GM23338 (cell line): ENCODE results near the gene EXOC6B. TPM values are rescaled to one million over a fixed set of nuclear protein-coding genes. Genes with fewer than 3 reads are reported as not detected.

Experiments
- ATAC-seq: fragments of 200-7000 bp; cut with Tn5 transposase; 3 replicates; pipeline ENCODE4 v1.9.1; 2020
- DNase-seq: peaks from one replicate; pipeline ENCODE4 v3.0.0-alpha.2; 2015; ENCODE audit warnings: low spot score
- H2AFZ ChIP-seq: fragments of 200-600 bp; sonication (generic); 2 replicates; pipeline ENCODE4 v1.8.0; 2016; ENCODE audit warnings: antibody characterized with exemption, mild to moderate bottlenecking, moderate library complexity
- H3F3A ChIP-seq: fragments of 200-600 bp; sonication (generic); replicated peaks from 2 replicates; pipeline ENCODE4 v1.8.0; 2017; ENCODE audit warnings: antibody characterized with exemption, mixed run types, low read depth
- H3K27ac ChIP-seq: fragments of 200-600 bp; sonication (generic); 2 replicates; pipeline ENCODE4 v1.6.1; 2016; ENCODE audit warnings: low read depth
- H3K27me3 ChIP-seq: fragments of 200-600 bp; sonication (generic); 2 replicates; pipeline ENCODE4 v1.8.0; 2016; ENCODE audit warnings: mild to moderate bottlenecking, mixed run types, moderate library complexity; ENCODE audit not compliant: insufficient read depth
- H3K36me3 ChIP-seq: fragments of 200-600 bp; sonication (generic); 2 replicates; pipeline ENCODE4 v1.8.0; 2016; ENCODE audit warnings: mild to moderate bottlenecking; ENCODE audit not compliant: insufficient read depth
- H3K4me1 ChIP-seq: fragments of 200-600 bp; sonication (generic); 2 replicates; pipeline ENCODE4 v1.8.0; 2016; ENCODE audit warnings: mild to moderate bottlenecking, moderate library complexity; ENCODE audit not compliant: insufficient read depth
- H3K4me2 ChIP-seq: fragments of 200-600 bp; sonication (generic); 2 replicates; pipeline ENCODE4 v1.7.1; 2017; ENCODE audit warnings: mixed run types
- H3K4me3 ChIP-seq: fragments of 200-600 bp; sonication (generic); 2 replicates; pipeline ENCODE4 v1.6.1; 2016; ENCODE audit warnings: mixed run types
- H3K79me2 ChIP-seq: fragments of 200-600 bp; sonication (generic); replicated peaks from 2 replicates; pipeline ENCODE4 v1.8.0; 2017; ENCODE audit warnings: mild to moderate bottlenecking; ENCODE audit not compliant: insufficient read depth
- H3K9me2 ChIP-seq: fragments of 200-600 bp; sonication (generic); 2 replicates; pipeline ENCODE4 v1.8.0; 2017; ENCODE audit not compliant: insufficient read depth
- H4K20me1 ChIP-seq: fragments of 200-600 bp; sonication (generic); replicated peaks from 2 replicates; pipeline ENCODE4 v1.8.0; 2017; ENCODE audit warnings: mild to moderate bottlenecking; ENCODE audit not compliant: insufficient read depth
- H3K27ac Mint-ChIP-seq: 2 replicates; pipeline ENCODE4 v1.8.0; 2020; ENCODE audit warnings: inconsistent platforms, mild to moderate bottlenecking, moderate library complexity, mixed read lengths
- H3K27me3 Mint-ChIP-seq: 3 replicates; pipeline ENCODE4 v1.8.0; 2022; ENCODE audit warnings: low read depth, mild to moderate bottlenecking, moderate library complexity, mixed read lengths, inconsistent platforms; ENCODE audit not compliant: insufficient read depth, poor library complexity
- H3K36me3 Mint-ChIP-seq: 3 replicates; pipeline ENCODE4 v1.8.0; 2021; ENCODE audit warnings: low read depth, mild to moderate bottlenecking, inconsistent platforms, moderate library complexity, mixed read lengths
- H3K4me1 Mint-ChIP-seq: 3 replicates; pipeline ENCODE4 v1.8.0; 2020; ENCODE audit warnings: mild to moderate bottlenecking, inconsistent platforms, mixed read lengths
- H3K4me3 Mint-ChIP-seq: 3 replicates; pipeline ENCODE4 v1.8.0; 2021; ENCODE audit warnings: moderate library complexity, mild to moderate bottlenecking, inconsistent platforms, mixed read lengths
- H3K9me3 Mint-ChIP-seq: 3 replicates; pipeline ENCODE4 v1.8.0; 2020; ENCODE audit warnings: moderate library complexity, mild to moderate bottlenecking, inconsistent platforms, mixed read lengths
- CREB1 ChIP-seq: fragments of 250-450 bp; sonication (Bioruptor Pico); IDR thresholded peaks from 2 replicates; pipeline ENCODE4 v1.5.0; 2020; ENCODE audit warnings: low read depth, mild to moderate bottlenecking, moderate library complexity
- CTCF ChIP-seq, 2 experiments: fragments of 200-600 bp in 1 of 2; sonication (generic) in 1 of 2; conservative IDR thresholded peaks; 2 replicates each; pipeline versions ENCODE4 v1.5.1 to v1.6.1; 2016 to 2017; ENCODE audit warnings: antibody characterized with exemption in 2 of 2, low read depth in 2 of 2, mild to moderate bottlenecking in 2 of 2, moderate library complexity in 1 of 2
- ETS1 ChIP-seq: IDR thresholded peaks from 2 replicates; pipeline ENCODE4 v1.6.1; 2016; ENCODE audit warnings: antibody characterized with exemption
- EZH2 ChIP-seq: fragments of 200-600 bp; sonication (generic); IDR thresholded peaks from one replicate; pipeline ENCODE4 v1.8.0; 2017; ENCODE audit warnings: antibody characterized with exemption, mild to moderate bottlenecking, low read depth; ENCODE audit not compliant: unreplicated experiment
- EZH2phosphoT487 ChIP-seq: fragments of 200-600 bp; sonication (generic); IDR thresholded peaks from one replicate; pipeline ENCODE4 v1.8.1; 2018; ENCODE audit warnings: antibody characterized with exemption; ENCODE audit not compliant: unreplicated experiment
- JUNB ChIP-seq: IDR thresholded peaks from one replicate; pipeline ENCODE4 v1.6.1; 2016; ENCODE audit warnings: antibody characterized with exemption; ENCODE audit not compliant: unreplicated experiment
- NANOG ChIP-seq: IDR thresholded peaks from 2 replicates; pipeline ENCODE4 v1.6.1; 2016; ENCODE audit warnings: antibody characterized with exemption, borderline replicate concordance
- POLR2AphosphoS5 ChIP-seq: IDR thresholded peaks from 2 replicates; pipeline ENCODE4 v1.6.1; 2016; ENCODE audit warnings: antibody characterized with exemption, low read depth
- STAT1 ChIP-seq: IDR thresholded peaks from one replicate; pipeline ENCODE4 v1.6.1; 2016; ENCODE audit warnings: antibody characterized with exemption; ENCODE audit not compliant: unreplicated experiment
- ZNF331 ChIP-seq: fragments of 250-450 bp; sonication (Bioruptor Pico); IDR thresholded peaks from 2 replicates; pipeline ENCODE4 v1.5.0; 2020; ENCODE audit warnings: low read depth, mild to moderate bottlenecking, moderate library complexity
- ZNF462 ChIP-seq: fragments of 250-450 bp; sonication (Bioruptor Pico); IDR thresholded peaks from 2 replicates; pipeline ENCODE4 v1.5.0; 2020; ENCODE audit warnings: mild to moderate bottlenecking, moderate library complexity
- polyA plus RNA-seq: library from polyadenylated mRNA; unstranded; fragments of >200 nt; fragmentation: Nextera tagmentation; extraction: Ambion mirVana; gene quantifications from 2 replicates; pipeline ENCODE4 v1.2.1, GENCODE V29; 2016
- total RNA-seq: library from RNA; depleted of rRNA; stranded (reverse); fragments of >200 nt; shearing (Covaris generic); gene quantifications from 2 replicates; pipeline ENCODE4 v1.2.3, GENCODE V29; 2014
- TF ChIP-seq, protein P1 (sequence below): IDR thresholded peaks from one replicate; pipeline ENCODE4 v1.6.1; 2018; ENCODE audit warnings: antibody characterized with exemption; ENCODE audit not compliant: unreplicated experiment

Gene EXOC6B
- total and polyA plus RNA-seq, 2 experiments from 2014 or later = 7.2 to 45.9 TPM

GRCh38 chr2:72834596-72834995 lies 8.8 kb upstream of the EXOC6B start:
- H4K20me1 ChIP-seq = no peaks in the 10 kb centered on the region
- no peaks in the 10 kb centered on the region for H3K36me3 ChIP-seq
- TF ChIP-seq STAT1 (no peak), JUNB (no peak), ETS1 (no peak), ZNF462 (CRISPR knock-in tag) (no peak), EZH2 (no peak), POLR2AphosphoS5 (no peak), NANOG (no peak), EZH2phosphoT487 (no peak), CREB1 (CRISPR knock-in tag) (no peak), ZNF331 (no peak), CTCF (conservative IDR thresholded peaks at IDR 0.05; ENCODE audit: low read depth in 2 of 2) (no peak)
- TF ChIP-seq, protein P1, sequence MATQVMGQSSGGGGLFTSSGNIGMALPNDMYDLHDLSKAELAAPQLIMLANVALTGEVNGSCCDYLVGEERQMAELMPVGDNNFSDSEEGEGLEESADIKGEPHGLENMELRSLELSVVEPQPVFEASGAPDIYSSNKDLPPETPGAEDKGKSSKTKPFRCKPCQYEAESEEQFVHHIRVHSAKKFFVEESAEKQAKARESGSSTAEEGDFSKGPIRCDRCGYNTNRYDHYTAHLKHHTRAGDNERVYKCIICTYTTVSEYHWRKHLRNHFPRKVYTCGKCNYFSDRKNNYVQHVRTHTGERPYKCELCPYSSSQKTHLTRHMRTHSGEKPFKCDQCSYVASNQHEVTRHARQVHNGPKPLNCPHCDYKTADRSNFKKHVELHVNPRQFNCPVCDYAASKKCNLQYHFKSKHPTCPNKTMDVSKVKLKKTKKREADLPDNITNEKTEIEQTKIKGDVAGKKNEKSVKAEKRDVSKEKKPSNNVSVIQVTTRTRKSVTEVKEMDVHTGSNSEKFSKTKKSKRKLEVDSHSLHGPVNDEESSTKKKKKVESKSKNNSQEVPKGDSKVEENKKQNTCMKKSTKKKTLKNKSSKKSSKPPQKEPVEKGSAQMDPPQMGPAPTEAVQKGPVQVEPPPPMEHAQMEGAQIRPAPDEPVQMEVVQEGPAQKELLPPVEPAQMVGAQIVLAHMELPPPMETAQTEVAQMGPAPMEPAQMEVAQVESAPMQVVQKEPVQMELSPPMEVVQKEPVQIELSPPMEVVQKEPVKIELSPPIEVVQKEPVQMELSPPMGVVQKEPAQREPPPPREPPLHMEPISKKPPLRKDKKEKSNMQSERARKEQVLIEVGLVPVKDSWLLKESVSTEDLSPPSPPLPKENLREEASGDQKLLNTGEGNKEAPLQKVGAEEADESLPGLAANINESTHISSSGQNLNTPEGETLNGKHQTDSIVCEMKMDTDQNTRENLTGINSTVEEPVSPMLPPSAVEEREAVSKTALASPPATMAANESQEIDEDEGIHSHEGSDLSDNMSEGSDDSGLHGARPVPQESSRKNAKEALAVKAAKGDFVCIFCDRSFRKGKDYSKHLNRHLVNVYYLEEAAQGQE = no peak
- Mint-ChIP-seq H3K27me3 (peaks cover 2% of the 10 kb centered on the region), H3K27ac (no peak overlapping the region), H3K36me3 (no peaks in the 10 kb centered on the region), H3K4me1 (peaks cover 5% of the 10 kb centered on the region; the same call in 2 of the 3 replicates), H3K4me3 (no peak overlapping the region), H3K9me3 (no peaks in the 10 kb centered on the region)
- no peaks in the 10 kb centered on the region for H3K79me2 ChIP-seq
- no peak overlapping the region for H3K27ac ChIP-seq
- H2AFZ ChIP-seq = no peak overlapping the region
- no peaks in the 10 kb centered on the region for H3F3A ChIP-seq
- no peak overlapping the region for H3K4me2 ChIP-seq
- no peak overlapping the region for H3K4me3 ChIP-seq
- no peaks in the 10 kb centered on the region for H3K9me2 ChIP-seq
- no peaks in the 10 kb centered on the region for H3K27me3 ChIP-seq
- H3K4me1 ChIP-seq = no peaks in the 10 kb centered on the region
- DNase-seq = no peak
- ATAC-seq = no peak
